HG03342 (cell line): ENCODE results near the gene AMIGO1.

Experiments
- ATAC-seq: cut with Tn5 transposase; IDR thresholded peaks from one replicate; pipeline ENCODE4 v1.9.1; 2021; ENCODE audit warnings: mild to moderate bottlenecking, moderate library complexity; ENCODE audit not compliant: unreplicated experiment

AMIGO1 gene, protein sequence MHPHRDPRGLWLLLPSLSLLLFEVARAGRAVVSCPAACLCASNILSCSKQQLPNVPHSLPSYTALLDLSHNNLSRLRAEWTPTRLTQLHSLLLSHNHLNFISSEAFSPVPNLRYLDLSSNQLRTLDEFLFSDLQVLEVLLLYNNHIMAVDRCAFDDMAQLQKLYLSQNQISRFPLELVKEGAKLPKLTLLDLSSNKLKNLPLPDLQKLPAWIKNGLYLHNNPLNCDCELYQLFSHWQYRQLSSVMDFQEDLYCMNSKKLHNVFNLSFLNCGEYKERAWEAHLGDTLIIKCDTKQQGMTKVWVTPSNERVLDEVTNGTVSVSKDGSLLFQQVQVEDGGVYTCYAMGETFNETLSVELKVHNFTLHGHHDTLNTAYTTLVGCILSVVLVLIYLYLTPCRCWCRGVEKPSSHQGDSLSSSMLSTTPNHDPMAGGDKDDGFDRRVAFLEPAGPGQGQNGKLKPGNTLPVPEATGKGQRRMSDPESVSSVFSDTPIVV

DNA sequence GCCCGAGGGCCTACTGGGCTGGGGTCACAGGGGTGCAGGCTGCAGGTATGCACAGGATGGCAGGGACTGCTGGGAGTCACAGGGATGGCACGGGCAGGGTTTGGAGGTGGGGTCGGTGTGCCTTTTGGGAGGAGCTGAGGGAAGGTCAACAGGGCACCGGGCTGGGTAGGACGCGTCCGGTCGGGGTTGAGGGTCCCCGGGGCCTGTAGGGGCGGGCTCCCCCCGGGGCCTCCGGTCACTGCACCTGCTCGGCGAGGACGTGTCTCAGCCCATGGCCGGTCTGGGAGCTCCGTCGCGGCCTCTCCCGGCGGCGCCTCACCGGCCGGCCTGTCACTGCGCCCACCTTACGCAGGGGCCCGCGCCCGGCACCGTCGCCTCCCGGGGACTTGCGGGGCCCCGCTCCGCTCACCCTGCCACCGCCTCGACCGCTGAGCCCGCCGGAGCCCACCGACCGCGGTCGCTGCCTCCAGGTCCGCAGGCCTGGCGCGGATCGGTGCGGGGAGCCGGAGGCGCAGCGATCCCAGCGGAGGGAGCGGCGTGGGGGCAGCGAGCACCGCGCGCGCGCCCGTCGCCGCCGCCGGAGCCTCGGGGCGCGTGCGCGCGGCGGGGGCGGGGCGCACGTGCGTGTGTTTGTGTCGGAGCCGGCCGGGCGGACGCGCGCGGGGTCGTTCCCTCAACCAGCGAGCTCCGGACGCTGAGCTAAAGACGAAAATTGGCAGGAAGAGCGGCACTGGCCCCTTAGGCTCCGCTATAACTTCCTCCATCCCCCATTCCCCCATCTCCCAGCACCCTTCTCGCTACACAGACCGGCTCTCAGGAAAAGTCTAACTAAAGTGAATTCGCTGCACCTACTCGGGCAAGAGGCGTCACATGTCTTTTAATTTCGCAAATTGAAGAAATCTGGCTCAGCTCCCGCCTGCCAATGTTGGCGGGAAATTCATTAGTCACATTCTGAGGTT is at the start of gene AMIGO1:
Gene AMIGO1, minus strand, starts transcription at position 552 of the 959 bp plus-strand sequence. CDS start 815 bp downstream, outside the sequence.
- ATAC-seq = no peak

DNA sequence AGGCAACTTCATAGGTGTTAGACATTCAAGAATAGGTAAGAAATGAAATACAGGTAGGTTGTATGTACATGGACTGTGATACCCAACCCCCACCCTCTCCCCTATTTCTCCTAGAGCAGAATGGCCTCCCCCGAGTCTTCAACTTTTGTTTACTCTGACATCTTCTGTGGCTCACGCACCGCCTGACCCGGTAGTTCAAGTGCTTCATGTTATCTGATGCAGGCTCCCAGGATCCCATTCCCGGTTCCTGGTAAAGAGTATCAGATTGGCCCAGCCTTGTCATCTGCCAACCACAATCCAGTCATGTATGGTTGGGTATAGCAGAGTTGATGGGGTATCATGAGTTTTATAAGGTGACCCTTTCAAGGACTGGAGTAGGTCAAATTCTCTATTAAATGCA is 48.0 kb upstream of the AMIGO1 start:
- ATAC-seq = no peak

DNA sequence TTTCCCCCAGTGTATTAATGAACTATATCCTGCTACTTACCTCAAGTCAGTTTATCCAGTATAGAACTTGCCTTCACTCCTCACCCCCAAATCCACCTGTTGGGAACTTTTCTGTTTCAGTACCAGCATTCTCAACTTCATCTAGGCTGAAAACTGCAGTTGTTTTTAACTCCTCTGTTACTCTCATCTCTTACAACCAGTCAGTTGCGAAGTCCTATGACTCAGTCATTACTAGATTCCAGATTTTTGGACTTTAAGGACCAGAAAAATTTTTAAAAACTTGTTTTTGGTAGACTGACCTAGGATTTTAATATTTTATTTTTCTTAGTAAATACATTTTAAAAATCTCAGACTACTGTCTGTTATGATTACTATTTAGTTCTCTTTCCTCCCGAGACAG is 47.0 kb upstream of the AMIGO1 start:
- no peak for ATAC-seq

DNA sequence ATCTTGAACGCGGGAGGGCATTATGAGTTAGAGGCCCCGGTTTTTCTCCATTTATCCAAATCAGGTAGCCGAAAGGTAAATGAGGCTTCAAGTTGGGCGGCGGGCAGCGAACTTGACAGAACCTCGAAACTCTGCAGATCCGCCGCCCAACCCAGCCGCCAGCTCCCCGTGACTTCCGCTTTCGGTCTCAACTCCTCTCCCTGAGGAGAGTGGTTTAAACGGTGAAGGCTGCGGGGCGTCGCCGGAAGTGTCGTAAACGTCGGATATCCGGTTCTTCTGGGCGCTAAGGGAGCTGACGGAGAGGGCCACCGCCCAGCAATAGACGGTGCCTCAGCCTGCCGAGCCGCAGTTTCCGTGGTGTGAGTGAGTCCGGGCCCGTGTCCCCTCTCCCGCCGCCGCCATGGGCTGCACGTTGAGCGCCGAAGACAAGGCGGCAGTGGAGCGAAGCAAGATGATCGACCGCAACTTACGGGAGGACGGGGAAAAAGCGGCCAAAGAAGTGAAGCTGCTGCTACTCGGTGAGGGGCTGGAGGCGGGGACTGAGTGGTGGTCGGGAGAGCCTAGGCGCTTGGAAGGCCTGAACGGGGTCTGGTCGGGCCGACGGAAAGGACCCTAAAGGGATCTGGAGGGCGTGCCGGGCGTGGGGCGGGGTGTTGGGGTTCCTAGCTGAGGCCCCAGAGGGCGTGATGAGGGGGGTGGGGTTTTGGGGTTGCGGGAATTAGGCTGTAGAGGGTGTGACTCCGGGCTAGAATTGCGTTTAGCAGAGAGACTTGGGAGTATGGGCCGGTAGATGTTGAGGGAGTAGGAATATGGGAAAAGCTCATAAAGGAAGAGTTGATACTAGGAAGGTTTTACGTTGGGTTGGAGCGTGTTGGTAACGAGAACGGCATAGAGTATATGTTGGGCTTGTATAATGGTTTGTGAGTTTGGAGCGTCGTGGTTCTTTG is 39.1 kb upstream of the AMIGO1 start, which contains the start of gene GNAI3:
Gene GNAI3, plus strand, starts transcription at position 295 of the 947 bp plus-strand sequence. Its CDS starts 106 bp downstream, at position 401.
- peak; percentile 86 for ATAC-seq

DNA sequence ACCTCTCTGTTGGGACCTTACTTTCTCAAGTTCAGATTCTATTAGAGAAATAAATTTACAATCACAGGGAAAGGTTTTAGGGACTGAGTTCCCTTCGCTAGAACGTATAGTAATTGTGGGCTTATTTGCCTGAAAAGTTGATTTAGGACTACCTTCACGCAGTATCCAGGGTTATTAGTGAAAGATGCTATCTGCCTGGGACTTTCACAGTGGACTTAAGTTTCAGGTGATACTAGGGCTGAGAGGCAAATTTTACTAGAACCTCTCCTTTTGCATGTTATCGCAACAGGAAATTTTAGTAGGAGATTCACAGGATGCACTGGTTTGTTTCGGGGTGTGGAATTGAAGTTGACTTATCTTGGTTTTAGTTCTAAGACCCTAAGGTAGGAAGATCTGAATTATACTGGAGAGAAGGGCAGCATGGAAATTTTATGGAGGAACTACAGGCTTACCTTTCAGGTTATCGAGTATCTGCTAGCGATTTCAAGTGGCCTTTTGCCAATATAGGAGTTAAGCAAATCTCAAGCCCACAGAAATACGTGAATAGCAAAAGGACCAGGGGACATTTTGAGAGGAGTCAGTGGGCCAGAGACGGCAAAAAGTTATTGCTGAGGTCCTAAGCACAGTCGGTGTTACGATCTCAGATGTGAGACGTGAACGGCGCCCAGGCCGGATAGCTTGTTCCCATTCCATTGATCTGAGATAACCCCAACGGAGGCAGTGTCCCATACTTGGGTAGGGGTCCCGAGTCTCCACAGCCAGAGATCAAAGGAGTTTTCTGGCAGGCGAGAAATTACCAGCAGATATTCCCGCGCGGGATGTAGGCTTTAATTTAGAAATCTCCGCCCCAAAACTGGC is 38.2 kb upstream of the AMIGO1 start:
- no peak for ATAC-seq

DNA sequence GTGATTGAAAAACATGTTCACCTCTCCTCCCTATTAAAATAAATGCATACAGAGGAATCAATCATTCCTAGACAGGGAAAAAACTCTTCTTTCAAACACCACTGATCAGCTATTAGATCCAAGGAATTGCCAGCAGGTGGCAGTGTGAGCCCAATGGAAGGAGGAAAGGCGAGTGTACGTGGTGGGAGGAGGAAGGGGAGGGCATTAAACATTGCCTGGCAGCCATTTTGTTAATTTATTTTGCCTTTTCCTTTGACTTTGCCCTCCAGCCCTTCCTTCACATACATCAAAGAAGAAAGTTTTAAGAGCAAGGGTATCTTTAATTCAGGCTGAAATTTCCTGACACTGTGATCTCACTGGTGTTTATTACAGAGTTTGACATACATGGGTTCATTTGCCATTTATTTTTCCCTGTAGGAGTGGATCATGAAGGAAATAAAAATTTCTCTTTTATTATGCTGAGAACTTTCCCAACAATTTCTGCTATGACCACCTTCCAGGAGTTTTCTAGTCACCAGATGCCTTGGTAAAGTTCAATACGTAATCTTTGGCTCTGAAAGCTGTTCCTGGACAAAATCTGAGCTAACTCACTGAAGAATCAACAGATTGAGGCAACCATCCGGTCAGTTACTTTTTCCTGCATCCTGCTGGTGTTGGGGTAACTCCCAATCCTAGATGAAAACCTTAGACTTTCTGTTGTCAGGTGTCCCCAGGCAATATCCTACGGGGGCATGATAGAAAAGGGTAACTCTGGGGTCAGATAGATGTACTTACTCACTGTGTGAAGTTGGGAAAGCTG is 37.0 kb upstream of the AMIGO1 start:
- peak; percentile 37 for ATAC-seq

DNA sequence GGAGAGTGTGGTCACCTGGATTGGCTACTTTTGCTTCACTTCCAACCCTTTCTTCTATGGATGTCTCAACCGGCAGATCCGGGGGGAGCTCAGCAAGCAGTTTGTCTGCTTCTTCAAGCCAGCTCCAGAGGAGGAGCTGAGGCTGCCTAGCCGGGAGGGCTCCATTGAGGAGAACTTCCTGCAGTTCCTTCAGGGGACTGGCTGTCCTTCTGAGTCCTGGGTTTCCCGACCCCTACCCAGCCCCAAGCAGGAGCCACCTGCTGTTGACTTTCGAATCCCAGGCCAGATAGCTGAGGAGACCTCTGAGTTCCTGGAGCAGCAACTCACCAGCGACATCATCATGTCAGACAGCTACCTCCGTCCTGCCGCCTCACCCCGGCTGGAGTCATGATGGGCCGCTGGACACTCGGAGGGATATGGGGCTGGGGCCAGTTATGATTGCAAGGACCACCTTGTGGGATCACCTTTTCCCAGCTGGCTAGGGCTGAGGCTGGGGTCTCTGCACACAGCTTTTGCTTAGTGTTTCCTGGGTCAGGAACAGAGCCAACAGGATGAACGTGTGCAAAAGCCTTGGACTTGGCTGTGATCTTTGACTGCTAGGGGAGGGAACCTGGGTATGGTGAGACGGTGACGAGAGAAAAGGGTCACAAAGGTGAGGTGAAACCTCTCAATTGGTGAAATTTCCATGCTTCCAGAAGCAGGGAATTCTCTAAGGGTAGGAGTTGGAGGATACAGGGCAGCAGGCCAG is 34.6 kb upstream of the AMIGO1 start:
- no peak for ATAC-seq

DNA sequence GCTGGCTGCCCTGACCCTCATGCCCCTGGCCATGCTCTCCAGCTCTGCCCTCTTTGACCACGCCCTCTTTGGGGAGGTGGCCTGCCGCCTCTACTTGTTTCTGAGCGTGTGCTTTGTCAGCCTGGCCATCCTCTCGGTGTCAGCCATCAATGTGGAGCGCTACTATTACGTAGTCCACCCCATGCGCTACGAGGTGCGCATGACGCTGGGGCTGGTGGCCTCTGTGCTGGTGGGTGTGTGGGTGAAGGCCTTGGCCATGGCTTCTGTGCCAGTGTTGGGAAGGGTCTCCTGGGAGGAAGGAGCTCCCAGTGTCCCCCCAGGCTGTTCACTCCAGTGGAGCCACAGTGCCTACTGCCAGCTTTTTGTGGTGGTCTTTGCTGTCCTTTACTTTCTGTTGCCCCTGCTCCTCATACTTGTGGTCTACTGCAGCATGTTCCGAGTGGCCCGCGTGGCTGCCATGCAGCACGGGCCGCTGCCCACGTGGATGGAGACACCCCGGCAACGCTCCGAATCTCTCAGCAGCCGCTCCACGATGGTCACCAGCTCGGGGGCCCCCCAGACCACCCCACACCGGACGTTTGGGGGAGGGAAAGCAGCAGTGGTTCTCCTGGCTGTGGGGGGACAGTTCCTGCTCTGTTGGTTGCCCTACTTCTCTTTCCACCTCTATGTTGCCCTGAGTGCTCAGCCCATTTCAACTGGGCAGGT is 33.9 kb upstream of the AMIGO1 start:
- no peak for ATAC-seq

DNA sequence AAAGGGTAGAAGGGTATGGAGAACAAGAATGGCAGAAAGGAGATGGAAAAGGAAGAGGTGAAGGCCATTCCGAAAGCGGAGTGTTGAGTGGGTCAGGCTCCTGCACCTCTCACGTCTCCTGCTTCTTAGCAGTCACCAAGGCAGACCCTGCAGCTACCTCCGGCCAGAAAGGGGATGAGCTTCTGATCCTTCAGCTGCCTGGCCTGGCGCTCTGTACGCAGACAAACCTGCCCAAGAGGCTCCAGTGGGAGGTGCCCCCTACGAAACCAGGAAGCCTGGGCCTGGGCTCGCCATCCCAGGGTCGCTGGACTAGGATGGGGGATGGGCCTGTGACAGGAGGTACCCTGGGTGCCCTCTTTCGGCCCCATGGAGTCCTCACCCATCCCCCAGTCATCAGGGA is 33.1 kb upstream of the AMIGO1 start:
- no peak for ATAC-seq

DNA sequence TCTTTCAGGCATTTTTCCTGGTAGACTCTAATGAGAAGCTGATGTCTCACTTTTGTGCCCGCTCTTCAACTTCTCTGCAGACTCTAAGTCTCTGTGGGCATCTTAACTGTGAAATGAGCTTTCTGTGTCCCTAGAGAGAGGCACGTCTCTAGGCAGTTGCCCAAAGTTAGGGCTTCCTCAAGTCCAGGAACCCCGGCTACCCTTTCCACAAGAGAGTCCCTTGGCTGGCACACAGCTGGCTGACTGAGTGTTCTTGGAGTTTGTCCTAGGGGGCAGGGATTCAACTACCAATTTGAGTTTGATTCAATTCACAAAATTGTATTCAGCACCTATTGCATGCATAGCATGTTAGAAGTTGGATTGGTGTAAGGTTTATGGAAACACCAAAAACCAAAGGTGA is 31.6 kb upstream of the AMIGO1 start:
- ATAC-seq = no peak

DNA sequence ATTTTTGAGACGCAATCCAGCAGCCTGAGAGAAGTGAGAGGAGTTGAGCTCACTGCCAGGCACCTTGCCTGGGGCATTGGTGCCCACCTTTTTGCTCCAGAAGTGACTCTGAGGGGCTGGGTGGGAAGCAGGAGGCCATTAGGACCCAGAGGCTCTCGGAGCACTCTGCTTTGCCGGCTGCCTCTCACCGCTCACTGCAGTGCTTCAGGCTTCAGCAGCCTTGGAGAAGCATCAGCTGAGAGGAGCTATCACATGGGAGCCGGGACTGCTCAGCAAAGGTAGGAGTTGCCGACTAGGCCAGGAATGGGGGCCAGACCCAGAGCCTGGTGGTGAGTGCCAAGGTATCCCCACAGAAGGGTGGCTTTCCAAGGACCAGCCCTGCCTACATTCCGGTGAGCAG is 30.1 kb upstream of the AMIGO1 start, which contains the start of gene GPR61:
Gene GPR61, plus strand, starts transcription at position 197 of the 400 bp plus-strand sequence. CDS start 3,151 bp downstream, outside the sequence.
- ATAC-seq = no peak

DNA sequence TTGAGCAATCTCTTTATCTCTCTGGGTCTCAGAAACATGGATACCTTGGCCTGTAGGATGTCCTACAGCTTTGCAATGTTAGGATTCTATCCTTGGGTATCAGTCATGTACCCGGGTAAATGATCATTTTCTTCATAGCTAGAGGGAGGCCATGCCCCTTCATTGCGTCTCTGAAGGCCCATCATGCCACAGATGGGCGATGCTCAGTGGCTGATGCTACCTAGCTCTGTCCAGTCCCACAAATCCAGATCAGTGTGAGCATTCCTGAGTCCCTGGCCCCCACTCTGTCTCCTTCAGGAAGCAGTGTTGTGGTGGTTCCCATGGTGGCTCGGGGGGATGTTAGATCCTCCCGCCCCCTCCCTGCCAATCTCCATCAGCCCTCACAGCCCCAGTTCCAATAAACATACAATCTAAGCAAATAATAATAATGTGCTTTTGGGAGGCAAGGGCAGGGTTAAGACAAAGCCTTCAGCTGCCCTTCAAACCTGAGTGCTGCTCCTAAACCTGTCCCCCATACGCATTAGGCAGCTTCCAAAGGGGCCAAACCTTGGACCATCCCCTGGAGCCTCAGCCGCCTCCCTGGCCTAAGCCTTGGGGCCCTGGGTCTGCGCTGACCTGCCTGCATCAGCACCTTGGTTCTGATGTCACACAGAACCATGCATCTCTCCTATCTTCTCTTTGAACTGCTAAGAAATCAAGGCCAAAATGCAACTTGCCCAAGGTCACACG is 29.5 kb upstream of the AMIGO1 start:
- ATAC-seq = no peak

DNA sequence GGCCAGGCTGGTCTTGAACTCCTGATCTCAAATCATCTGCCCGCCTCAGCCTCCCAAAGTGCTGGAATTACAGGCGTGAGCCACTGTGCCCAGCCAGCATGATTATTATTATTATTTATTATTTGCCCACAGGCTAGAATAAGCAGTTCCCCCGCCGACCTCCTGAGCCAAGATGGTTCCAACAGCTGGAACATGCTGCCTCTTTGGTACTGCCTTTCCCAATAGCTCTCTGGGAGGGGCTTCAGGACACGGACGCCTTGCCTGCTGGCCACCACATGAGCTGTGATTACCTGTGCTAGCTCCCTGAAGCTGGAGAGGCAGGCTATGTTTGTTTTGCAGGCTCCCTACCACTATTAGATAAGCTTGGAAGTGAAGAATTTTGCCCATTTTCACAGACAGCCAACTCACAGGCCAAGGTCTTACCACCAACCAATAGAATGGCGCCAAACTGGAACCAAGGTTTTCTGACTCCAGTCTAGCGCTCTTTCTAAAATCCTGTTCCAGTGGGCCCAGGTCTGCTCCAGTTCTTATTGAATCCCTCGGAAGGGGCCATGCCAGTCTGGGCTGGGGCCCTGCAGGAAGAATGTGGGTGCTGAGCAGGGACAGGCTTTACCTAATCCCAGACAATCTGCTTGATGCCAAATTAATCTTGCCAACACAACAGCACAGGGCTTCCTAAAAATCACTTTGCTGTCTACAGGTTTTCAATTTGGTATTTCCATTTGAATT is 28.1 kb upstream of the AMIGO1 start:
- no peak for ATAC-seq

DNA sequence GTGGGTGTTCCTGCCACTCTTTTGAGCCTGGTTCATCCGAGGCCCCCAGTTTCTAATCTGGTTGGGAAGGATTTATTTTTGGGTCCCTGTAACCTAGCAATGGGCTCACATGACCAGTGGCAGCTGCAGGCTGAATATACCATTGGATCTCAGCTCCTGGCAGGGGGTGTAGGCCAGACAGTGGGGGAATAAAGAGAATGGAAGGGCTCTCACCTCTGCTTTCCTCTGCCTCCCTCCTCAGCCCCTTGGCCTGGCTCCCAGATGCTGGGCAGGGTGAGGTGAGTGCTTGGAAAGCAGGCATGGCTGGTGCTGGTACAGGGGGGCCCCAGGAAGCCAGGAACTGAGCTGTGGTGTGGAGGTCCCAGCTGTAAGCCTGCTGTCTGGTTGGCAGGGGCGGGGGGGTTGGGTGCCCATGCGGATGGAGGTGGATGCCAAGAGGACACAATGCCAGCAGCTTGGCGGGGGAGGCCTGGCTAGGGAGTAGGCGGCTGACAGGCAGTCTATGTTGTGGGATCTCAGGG is 26.5 kb upstream of the AMIGO1 start:
- no peak for ATAC-seq

DNA sequence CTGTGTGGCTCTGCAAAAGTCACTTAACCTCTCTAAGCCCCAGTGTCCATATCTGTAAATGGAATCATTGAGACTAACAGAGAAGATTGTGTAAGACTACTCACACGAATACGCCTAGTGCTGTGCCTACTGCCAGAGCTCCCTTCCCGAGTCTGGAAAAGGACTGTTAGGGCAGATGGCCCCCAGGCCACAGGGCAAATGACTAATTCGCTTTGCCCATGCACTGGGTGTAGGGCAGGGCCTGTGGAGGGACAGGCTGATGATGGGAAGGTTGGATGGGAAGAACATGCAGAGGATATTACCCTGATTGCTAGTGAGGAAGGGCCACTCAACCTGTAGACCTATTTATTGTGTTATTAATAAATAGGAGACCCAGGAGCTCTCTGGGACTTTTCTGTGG is 26.0 kb upstream of the AMIGO1 start:
- no peak for ATAC-seq
